HEK293 (cell line): ENCODE measurements around the gene MARVELD1.

Source experiments
- CTCF ChIA-PET: fragments of 350-600 bp; formaldehyde crosslinking; extraction: SDS; loops from one replicate; lab custom pipeline; 2021; ENCODE audit warnings: antibody characterized with exemption; lab: Yijun Ruan, JAX
- POLR2A ChIA-PET: fragments of 300-600 bp; formaldehyde crosslinking; extraction: SDS; loops from one replicate; lab custom pipeline; 2020; ENCODE audit warnings: antibody characterized with exemption, inconsistent platforms; lab: Yijun Ruan, JAX
- H3K27ac ChIP-seq: fragments of 200-500 bp; sonication (Bioruptor generic); 2 replicates; pipeline ENCODE4 v1.5.1; 2014; ENCODE audit warnings: low read depth, low read length, control low read depth, inconsistent platforms; ENCODE audit errors: extremely low read depth
- H3K36me3 ChIP-seq, 2 experiments: fragments of 200-500 bp in 1 of 2; sonication (Bioruptor generic) in 1 of 2; 1 replicate in 1 of 2; 2 replicates in 1 of 2; pipeline ENCODE4 v1.5.1; 2014 to 2017; ENCODE audit warnings: inconsistent platforms in 2 of 2, low read length in 2 of 2; ENCODE audit not compliant: control insufficient read depth in 2 of 2, insufficient read depth in 1 of 2
- H3K4me1 ChIP-seq: fragments of 200-500 bp; sonication (Bioruptor generic); 2 replicates; pipeline ENCODE4 v1.5.1; 2014; ENCODE audit warnings: mild to moderate bottlenecking, low read length, inconsistent platforms; ENCODE audit not compliant: control insufficient read depth, insufficient read depth
- H3K4me3 ChIP-seq: 2 replicates; pipeline ENCODE4 v1.5.1; 2011; ENCODE audit warnings: low read depth, mild to moderate bottlenecking, control low read depth, low read length, moderate library complexity
- H3K9me3 ChIP-seq: fragments of 200-500 bp; sonication (Bioruptor generic); 2 replicates; pipeline ENCODE4 v1.5.1; 2014; ENCODE audit warnings: low read depth, low read length, inconsistent platforms; ENCODE audit not compliant: control insufficient read depth, insufficient read depth
- CTCF ChIP-seq: fragments of 450-650 bp; formaldehyde crosslinking; IDR thresholded peaks from 2 replicates; pipeline ENCODE4 v1.5.1; 2016; ENCODE audit warnings: missing biosample characterization, missing genetic modification characterization
- GLIS1 ChIP-seq: fragments of 450-650 bp; formaldehyde crosslinking; IDR thresholded peaks from 2 replicates; pipeline ENCODE4 v1.5.1; 2016; ENCODE audit warnings: missing biosample characterization, missing genetic modification characterization
- REPIN1 ChIP-seq: fragments of 450-650 bp; formaldehyde crosslinking; IDR thresholded peaks from 2 replicates; pipeline ENCODE4 v1.5.1; 2017; ENCODE audit warnings: missing biosample characterization, missing genetic modification characterization, low read depth
- SP7 ChIP-seq: fragments of 450-650 bp; formaldehyde crosslinking; IDR thresholded peaks from 2 replicates; pipeline ENCODE4 v1.5.1; 2016; ENCODE audit warnings: missing biosample characterization, missing genetic modification characterization
- ZFP69B ChIP-seq: fragments of 450-650 bp; formaldehyde crosslinking; IDR thresholded peaks from 2 replicates; pipeline ENCODE4 v1.5.1; 2016; ENCODE audit warnings: missing biosample characterization, missing genetic modification characterization
- ZNF140 ChIP-seq: fragments of 450-650 bp; formaldehyde crosslinking; IDR thresholded peaks from 2 replicates; pipeline ENCODE4 v1.5.1; 2016; ENCODE audit warnings: missing biosample characterization, missing genetic modification characterization
- ZNF148 ChIP-seq: fragments of 450-650 bp; formaldehyde crosslinking; IDR thresholded peaks from 2 replicates; pipeline ENCODE4 v1.5.0; 2017; ENCODE audit warnings: missing biosample characterization, missing genetic modification characterization, borderline replicate concordance
- ZNF2 ChIP-seq: fragments of 450-650 bp; formaldehyde crosslinking; IDR thresholded peaks from 2 replicates; pipeline ENCODE4 v1.5.1; 2016; ENCODE audit warnings: missing biosample characterization, missing genetic modification characterization
- ZNF341 ChIP-seq: fragments of 450-650 bp; formaldehyde crosslinking; IDR thresholded peaks from 2 replicates; pipeline ENCODE4; 2016; ENCODE audit warnings: low read depth, missing biosample characterization, missing genetic modification characterization
- ZNF404 ChIP-seq: fragments of 450-650 bp; formaldehyde crosslinking; IDR thresholded peaks from 2 replicates; pipeline ENCODE4 v1.5.1; 2017; ENCODE audit warnings: missing biosample characterization, missing genetic modification characterization
- ZNF433 ChIP-seq: fragments of 450-650 bp; formaldehyde crosslinking; IDR thresholded peaks from 2 replicates; pipeline ENCODE4 v1.5.1; 2016; ENCODE audit warnings: missing biosample characterization, missing genetic modification characterization, low read depth
- ZNF513 ChIP-seq: fragments of 450-650 bp; IDR thresholded peaks from 2 replicates; pipeline ENCODE4 v1.5.1; 2018; ENCODE audit warnings: missing biosample characterization, missing genetic modification characterization
- ZNF544 ChIP-seq: fragments of 450-650 bp; formaldehyde crosslinking; IDR thresholded peaks from 2 replicates; pipeline ENCODE4 v1.5.0; 2017; ENCODE audit warnings: missing biosample characterization, missing genetic modification characterization
- ZNF692 ChIP-seq: fragments of 450-650 bp; formaldehyde crosslinking; IDR thresholded peaks from 2 replicates; pipeline ENCODE4 v1.5.1; 2016; ENCODE audit warnings: missing biosample characterization, missing genetic modification characterization
- ZNF707 ChIP-seq: fragments of 450-650 bp; formaldehyde crosslinking; IDR thresholded peaks from 2 replicates; pipeline ENCODE4 v1.5.1; 2016; ENCODE audit warnings: missing biosample characterization, missing genetic modification characterization

MARVELD1 gene

GRCh38 chr10:97721871-97722780, 8.6 kb downstream of the MARVELD1 start:
- ChIA-PET CTCF (interaction anchor here (0.7 to 15.2 kb wide), 3 partner anchors 10 to 35 kb away, joined by 3 to 487 read pairs (median 10); partner anchors contain the start of gene MARVELD1), POLR2A (no interaction called here)
- no peak overlapping the region for H3K4me3 ChIP-seq
- TF ChIP-seq ZNF341 (tag by site-specific recombination) (peak; percentile 72), SP7 (tag by site-specific recombination) (peak; percentile 43; the same call in 1 of the 2 replicates), REPIN1 (no peak), ZNF404 (tag by site-specific recombination) (no peak), ZNF692 (tag by site-specific recombination) (peak; percentile 53; the same call in 1 of the 2 replicates), ZFP69B (tag by site-specific recombination) (peak; percentile 44; the same call in 1 of the 2 replicates), ZNF544 (tag by site-specific recombination) (no peak)
- H3K9me3 ChIP-seq, result no peaks in the 10 kb centered on the region
- H3K36me3 ChIP-seq, result peaks cover 0 to 13% of the 10 kb centered on the region in 2 experiments; a peak in 2 of 3 replicates
- H3K4me1 ChIP-seq, result peaks cover 8% of the 10 kb centered on the region; the same call in 1 of the 2 replicates
- H3K27ac ChIP-seq, result no peak overlapping the region

- H3K4me1 ChIP-seq, result peaks cover 8% of the 10 kb centered on the region; the same call in 1 of the 2 replicates
- H3K4me3 ChIP-seq, result no peak overlapping the region
- H3K36me3 ChIP-seq, result peaks cover 0 to 4% of the 10 kb centered on the region in 2 experiments; a peak in 2 of 3 replicates
- no peak overlapping the region for H3K27ac ChIP-seq
- POLR2A ChIA-PET, result interaction anchor here (2.2 to 2.3 kb wide), 2 partner anchors 9 to 14 kb away, joined by 6 to 16 read pairs; partner anchors contain the start of genes MARVELD1 and ZFYVE27
- H3K9me3 ChIP-seq, result no peaks in the 10 kb centered on the region
- CTCF ChIA-PET, result interaction anchor here (0.5 to 15.2 kb wide), 3 partner anchors 9 to 316 kb away, joined by 4 to 487 read pairs (median 10); partner anchors contain the start of gene MARVELD1
- TF ChIP-seq ZNF148 (no peak), ZNF707 (tag by site-specific recombination) (no peak), ZNF513 (tag by site-specific recombination) (no peak), ZNF140 (tag by site-specific recombination) (no peak), ZNF433 (no peak), ZNF2 (no peak), GLIS1 (no peak), CTCF (tag by site-specific recombination) (no peak)
Observed at GRCh38 chr10:97723001-97723400, 9.5 kb downstream of the MARVELD1 start.
